ENCODE measurements around the gene HORMAD1.

- TF ChIP-seq CTCF (IDR thresholded peaks at IDR 0.05; ENCODE audit: insufficient read depth, low read length) (no peak), POLR2AphosphoS5 (IDR thresholded peaks at IDR 0.05; ENCODE audit: low read depth) (no peak)
These were observed 44.7 kb upstream of the HORMAD1 start, which contains the start of gene CTSS for GRCh38 chr1:150765296-150765976.
